ENCODE data around the gene LINGO3. TPM values are rescaled to one million over a fixed set of nuclear protein-coding genes. Genes with fewer than 3 reads are reported as not detected.

Gene LINGO3
- total and polyA plus RNA-seq, 10 of the 15 experiments (the other 5 are each of a cell fraction or from before 2014, with no cell fraction given) = 0.09 to 2.0 (median 0.40) TPM; not detected in 5

DNA sequence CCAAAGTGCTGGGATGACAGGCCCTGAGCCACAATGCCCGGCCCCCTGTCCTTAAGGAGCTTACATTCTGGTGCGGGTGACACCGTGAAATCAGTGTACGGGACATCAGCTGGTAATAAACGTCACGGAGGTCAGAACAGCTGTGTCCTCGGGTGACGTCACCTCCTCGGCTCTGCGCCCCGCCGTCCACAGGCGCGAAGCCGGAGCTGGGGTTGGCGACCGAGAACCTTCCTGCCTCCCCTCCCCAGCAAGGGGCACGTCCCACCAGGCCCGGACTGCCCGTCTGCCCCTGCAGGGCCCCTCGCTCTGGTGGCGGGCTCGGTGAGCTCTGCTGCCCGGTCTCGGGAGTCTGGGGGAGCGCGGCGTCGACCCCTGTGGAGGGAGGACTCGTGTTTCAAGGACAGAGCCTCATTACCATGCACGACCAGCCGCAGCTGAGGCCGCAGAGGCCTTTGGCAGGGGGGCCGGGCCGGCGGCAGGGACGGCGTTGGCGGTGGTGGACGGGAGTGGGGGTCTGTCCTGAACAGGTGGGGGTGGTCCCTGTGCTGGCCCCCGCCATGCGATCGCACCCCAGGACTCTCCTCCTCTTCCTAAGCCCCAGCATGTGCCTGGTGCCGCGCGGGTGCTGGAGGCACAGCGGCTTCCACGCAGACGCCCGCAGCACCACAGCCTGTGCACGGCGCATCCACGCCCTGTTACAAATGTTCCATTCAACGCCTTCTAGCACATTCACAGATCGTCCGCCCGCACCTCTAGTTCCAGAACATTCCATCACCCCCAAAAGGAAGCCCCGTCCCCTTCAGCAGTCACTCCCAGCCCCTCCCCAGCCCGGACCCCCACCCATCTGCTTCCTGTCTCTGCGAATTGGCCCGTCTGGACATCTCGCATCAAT lies 5.4 kb downstream of the LINGO3 start (continued):
- TF ChIP-seq SRF (IDR thresholded peaks at IDR 0.05; ENCODE audit: low read depth in 2 of 2, low read length in 2 of 2) = no peak
- no peak for TF ChIP-seq NFXL1 (IDR thresholded peaks at IDR 0.05; ENCODE audit: borderline replicate concordance)
- peak; percentile 41 for TF ChIP-seq POLR2A (IDR thresholded peaks at IDR 0.05; ENCODE audit: low read depth, low read length)
- TF ChIP-seq DPF2 (IDR thresholded peaks at IDR 0.05) = no peak
- no peak for TF ChIP-seq POU2F2 (IDR thresholded peaks at IDR 0.05; ENCODE audit: borderline replicate concordance, low read depth, low read length)
- no peak for TF ChIP-seq ETV6 (conservative IDR thresholded peaks at IDR 0.05 in 1 of 2, IDR thresholded peaks at IDR 0.05 in 1 of 2; ENCODE audit: borderline replicate concordance in 1 of 2, low read depth in 1 of 2)
- peak; percentile 66; the same call in 1 of the 2 replicates for TF ChIP-seq CREB1 (IDR thresholded peaks at IDR 0.05; ENCODE audit: low read depth)
- TF ChIP-seq SREBF1 (IDR thresholded peaks at IDR 0.05; ENCODE audit: low read length) = no peak
- TF ChIP-seq, protein P1, sequence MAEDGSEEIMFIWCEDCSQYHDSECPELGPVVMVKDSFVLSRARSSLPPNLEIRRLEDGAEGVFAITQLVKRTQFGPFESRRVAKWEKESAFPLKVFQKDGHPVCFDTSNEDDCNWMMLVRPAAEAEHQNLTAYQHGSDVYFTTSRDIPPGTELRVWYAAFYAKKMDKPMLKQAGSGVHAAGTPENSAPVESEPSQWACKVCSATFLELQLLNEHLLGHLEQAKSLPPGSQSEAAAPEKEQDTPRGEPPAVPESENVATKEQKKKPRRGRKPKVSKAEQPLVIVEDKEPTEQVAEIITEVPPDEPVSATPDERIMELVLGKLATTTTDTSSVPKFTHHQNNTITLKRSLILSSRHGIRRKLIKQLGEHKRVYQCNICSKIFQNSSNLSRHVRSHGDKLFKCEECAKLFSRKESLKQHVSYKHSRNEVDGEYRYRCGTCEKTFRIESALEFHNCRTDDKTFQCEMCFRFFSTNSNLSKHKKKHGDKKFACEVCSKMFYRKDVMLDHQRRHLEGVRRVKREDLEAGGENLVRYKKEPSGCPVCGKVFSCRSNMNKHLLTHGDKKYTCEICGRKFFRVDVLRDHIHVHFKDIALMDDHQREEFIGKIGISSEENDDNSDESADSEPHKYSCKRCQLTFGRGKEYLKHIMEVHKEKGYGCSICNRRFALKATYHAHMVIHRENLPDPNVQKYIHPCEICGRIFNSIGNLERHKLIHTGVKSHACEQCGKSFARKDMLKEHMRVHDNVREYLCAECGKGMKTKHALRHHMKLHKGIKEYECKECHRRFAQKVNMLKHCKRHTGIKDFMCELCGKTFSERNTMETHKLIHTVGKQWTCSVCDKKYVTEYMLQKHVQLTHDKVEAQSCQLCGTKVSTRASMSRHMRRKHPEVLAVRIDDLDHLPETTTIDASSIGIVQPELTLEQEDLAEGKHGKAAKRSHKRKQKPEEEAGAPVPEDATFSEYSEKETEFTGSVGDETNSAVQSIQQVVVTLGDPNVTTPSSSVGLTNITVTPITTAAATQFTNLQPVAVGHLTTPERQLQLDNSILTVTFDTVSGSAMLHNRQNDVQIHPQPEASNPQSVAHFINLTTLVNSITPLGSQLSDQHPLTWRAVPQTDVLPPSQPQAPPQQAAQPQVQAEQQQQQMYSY (CRISPR knock-in tag; IDR thresholded peaks at IDR 0.05) = no peak
- TF ChIP-seq MEF2A (IDR thresholded peaks at IDR 0.05; ENCODE audit: insufficient read depth, low read depth, low read length) = no peak
- no peak for TF ChIP-seq FOXM1 (IDR thresholded peaks at IDR 0.05; ENCODE audit: low read depth, low read length)
- TF ChIP-seq, protein P2, sequence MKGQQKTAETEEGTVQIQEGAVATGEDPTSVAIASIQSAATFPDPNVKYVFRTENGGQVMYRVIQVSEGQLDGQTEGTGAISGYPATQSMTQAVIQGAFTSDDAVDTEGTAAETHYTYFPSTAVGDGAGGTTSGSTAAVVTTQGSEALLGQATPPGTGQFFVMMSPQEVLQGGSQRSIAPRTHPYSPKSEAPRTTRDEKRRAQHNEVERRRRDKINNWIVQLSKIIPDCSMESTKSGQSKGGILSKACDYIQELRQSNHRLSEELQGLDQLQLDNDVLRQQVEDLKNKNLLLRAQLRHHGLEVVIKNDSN (IDR thresholded peaks at IDR 0.05; ENCODE audit: borderline replicate concordance, extremely low read length, insufficient read depth, low read depth, low read length) = no peak
- peak; percentile 75 for TF ChIP-seq ATF7 (IDR thresholded peaks at IDR 0.05; ENCODE audit: low read depth)

Measured in GM12878 (cell line).